H9 (cell line): ENCODE data around the gene LGALS9. TPM values are rescaled to one million over a fixed set of nuclear protein-coding genes. Genes with fewer than 3 reads are reported as not detected.

Source experiments
- DNase-seq: peaks from one replicate; pipeline ENCODE4 v3.0.0-alpha.2; 2017
- H2AFZ ChIP-seq: one replicate; pipeline ENCODE4 v1.6.1; 2013; ENCODE audit warnings: mild to moderate bottlenecking, low read length, control low read depth, moderate library complexity
- H2AK5ac ChIP-seq: 2 replicates; pipeline ENCODE4 v1.6.1; 2013; ENCODE audit warnings: low read length, control low read depth, mixed read lengths; ENCODE audit not compliant: insufficient read length
- H2BK120ac ChIP-seq: one replicate; pipeline ENCODE4 v1.6.1; 2013; ENCODE audit warnings: low read depth, mild to moderate bottlenecking, low read length, control low read depth, inconsistent platforms; ENCODE audit not compliant: poor library complexity, severe bottlenecking
- H2BK12ac ChIP-seq: 2 replicates; pipeline ENCODE4 v1.6.1; 2013; ENCODE audit warnings: low read length, control low read depth, mixed read lengths, low read depth; ENCODE audit not compliant: insufficient read length
- H2BK15ac ChIP-seq: 2 replicates; pipeline ENCODE4 v1.6.1; 2013; ENCODE audit warnings: low read depth, low read length, control low read depth
- H2BK20ac ChIP-seq: one replicate; pipeline ENCODE4 v1.6.1; 2013; ENCODE audit warnings: low read depth, mild to moderate bottlenecking, low read length, control low read depth, inconsistent platforms; ENCODE audit not compliant: poor library complexity, severe bottlenecking
- H2BK5ac ChIP-seq: 2 replicates; pipeline ENCODE4 v1.6.1; 2013; ENCODE audit warnings: low read length, control low read depth, mixed read lengths; ENCODE audit not compliant: insufficient read length
- H3K14ac ChIP-seq: 2 replicates; pipeline ENCODE4 v1.6.1; 2013; ENCODE audit warnings: low read length, control low read depth; ENCODE audit not compliant: insufficient read depth
- H3K18ac ChIP-seq: 2 replicates; pipeline ENCODE4 v1.6.1; 2013; ENCODE audit warnings: low read depth, mild to moderate bottlenecking, mixed read lengths, low read length, control low read depth; ENCODE audit not compliant: insufficient read length
- H3K23ac ChIP-seq: 2 replicates; pipeline ENCODE4 v1.6.1; 2013; ENCODE audit warnings: low read length, control low read depth, mixed read lengths, low read depth; ENCODE audit not compliant: insufficient read length
- H3K23me2 ChIP-seq: 2 replicates; pipeline ENCODE4 v1.6.1; 2013; ENCODE audit warnings: low read depth, mild to moderate bottlenecking, mixed read lengths, low read length, control low read depth; ENCODE audit not compliant: insufficient read length, poor library complexity, severe bottlenecking
- H3K27ac ChIP-seq: 2 replicates; pipeline ENCODE4 v1.5.1; 2013; ENCODE audit warnings: low read length, control low read depth, mixed read lengths, low read depth; ENCODE audit not compliant: insufficient read length
- H3K27me3 ChIP-seq: 2 replicates; pipeline ENCODE4 v1.6.1; 2013; ENCODE audit warnings: low read length, control low read depth, inconsistent platforms; ENCODE audit not compliant: insufficient read depth
- H3K4ac ChIP-seq: 2 replicates; pipeline ENCODE4 v1.6.1; 2013; ENCODE audit warnings: low read depth, mild to moderate bottlenecking, control low read depth, inconsistent platforms, low read length, moderate library complexity
- H3K4me1 ChIP-seq: 2 replicates; pipeline ENCODE4 v1.6.1; 2013; ENCODE audit warnings: low read length, control low read depth, inconsistent platforms; ENCODE audit not compliant: insufficient read depth
- H3K4me2 ChIP-seq: 2 replicates; pipeline ENCODE4 v1.6.1; 2013; ENCODE audit warnings: low read length, control low read depth, mixed read lengths; ENCODE audit not compliant: insufficient read length, insufficient read depth
- H3K56ac ChIP-seq: 2 replicates; pipeline ENCODE4 v1.6.1; 2013; ENCODE audit warnings: low read depth, mild to moderate bottlenecking, mixed read lengths, low read length, control low read depth; ENCODE audit not compliant: insufficient read length
- H3K79me1 ChIP-seq: 2 replicates; pipeline ENCODE4 v1.6.1; 2013; ENCODE audit warnings: low read depth, mild to moderate bottlenecking, moderate library complexity, low read length, control low read depth, inconsistent platforms; ENCODE audit not compliant: insufficient read depth, poor library complexity, severe bottlenecking
- H3K79me2 ChIP-seq: 2 replicates; pipeline ENCODE4 v1.6.1; 2013; ENCODE audit warnings: low read length, control low read depth, inconsistent platforms; ENCODE audit not compliant: insufficient read depth
- H3K9ac ChIP-seq: 2 replicates; pipeline ENCODE4 v1.6.1; 2013; ENCODE audit warnings: low read length, control low read depth, mixed read lengths; ENCODE audit not compliant: insufficient read length; ENCODE audit errors: extremely low read depth
- H3K9me3 ChIP-seq: one replicate; pipeline ENCODE4 v1.6.1; 2013; ENCODE audit warnings: low read depth, low read length, inconsistent platforms; ENCODE audit not compliant: control insufficient read depth
- H3T11ph ChIP-seq: one replicate; pipeline ENCODE4 v1.6.1; 2013; ENCODE audit warnings: mild to moderate bottlenecking, low read length, control low read depth, inconsistent platforms
- H4K20me1 ChIP-seq: one replicate; pipeline ENCODE4 v1.6.1; 2013; ENCODE audit not compliant: control insufficient read depth, insufficient read length, insufficient read depth
- H4K5ac ChIP-seq: 2 replicates; pipeline ENCODE4 v1.6.1; 2013; ENCODE audit warnings: low read depth, mild to moderate bottlenecking, mixed read lengths, low read length, control low read depth; ENCODE audit not compliant: insufficient read length
- H4K8ac ChIP-seq: replicated peaks from 2 replicates; pipeline ENCODE4 v1.6.1; 2013; ENCODE audit warnings: low read length, control low read depth, mixed read lengths, low read depth; ENCODE audit not compliant: insufficient read length
- H4K91ac ChIP-seq: 2 replicates; pipeline ENCODE4 v1.6.1; 2013; ENCODE audit warnings: low read depth, mild to moderate bottlenecking, moderate library complexity, mixed read lengths, low read length, control low read depth; ENCODE audit not compliant: insufficient read length
- H3K27ac Mint-ChIP-seq, 3 experiments: 2 replicates in 2 of 3; 3 replicates in 1 of 3; pipeline ENCODE4 v1.8.0; 2020 to 2021; ENCODE audit warnings: mixed read lengths in 3 of 3, mild to moderate bottlenecking in 1 of 3, moderate library complexity in 1 of 3
- H3K27me3 Mint-ChIP-seq: 2 replicates; pipeline ENCODE4 v1.8.0; 2021; ENCODE audit warnings: low read depth, mild to moderate bottlenecking, moderate library complexity, mixed read lengths
- H3K36me3 Mint-ChIP-seq, 3 experiments: 2 replicates in 2 of 3; 3 replicates in 1 of 3; pipeline ENCODE4 v1.8.0; 2020 to 2021; ENCODE audit warnings: low read depth in 3 of 3, mixed read lengths in 3 of 3; ENCODE audit not compliant: insufficient read depth in 1 of 3
- H3K4me1 Mint-ChIP-seq, 2 experiments: 2 replicates each; pipeline ENCODE4 v1.8.0; 2020; ENCODE audit warnings: mixed read lengths in 2 of 2
- H3K4me3 Mint-ChIP-seq, 2 experiments: 2 replicates in 1 of 2; 3 replicates in 1 of 2; pipeline ENCODE4 v1.8.0; 2020 to 2021; ENCODE audit warnings: mild to moderate bottlenecking in 2 of 2, mixed read lengths in 2 of 2, moderate library complexity in 1 of 2
- H3K9me3 Mint-ChIP-seq, 2 experiments: 2 replicates in 1 of 2; 3 replicates in 1 of 2; pipeline ENCODE4 v1.8.0; 2020; ENCODE audit warnings: mild to moderate bottlenecking in 2 of 2, mixed read lengths in 2 of 2, moderate library complexity in 1 of 2
- CTCF ChIP-seq: fragments of 200-600 bp; sonication (generic); conservative IDR thresholded peaks from 3 replicates; pipeline ENCODE4 v1.8.0; 2021; ENCODE audit warnings: antibody characterized with exemption, mild to moderate bottlenecking
- WGBS: extraction: QIAGEN DNeasy Blood & Tissue Kit; methylation state at CpG from one replicate; pipeline ENCODE4 v1.1.7; 2013; ENCODE audit warnings: missing lambda C conversion rate, low lambda C conversion rate, mixed read lengths; ENCODE audit not compliant: insufficient read length; ENCODE audit errors: extremely low coverage; 5-methylcytosine and 5-hydroxymethylcytosine counted together
- total RNA-seq: library from RNA; stranded (reverse); gene quantifications from 2 replicates; pipeline ENCODE4 v1.2.1, GENCODE V29; 2021

The LGALS9 gene
- total RNA-seq, 1 experiment from 2014 or later, result 2.5 TPM

- Histone ChIP-seq H3K79me1 (no peaks in the 10 kb centered on the region), H3K14ac (no peak overlapping the region), H4K20me1 (no peaks in the 10 kb centered on the region), H3K23me2 (no peaks in the 10 kb centered on the region), H4K91ac (no peak overlapping the region), H3K9me3 (no peaks in the 10 kb centered on the region), H3K4me2 (no peak overlapping the region), H2BK20ac (no peak overlapping the region), H3T11ph (no peak overlapping the region), H3K4me1 (no peaks in the 10 kb centered on the region), H3K4ac (no peak overlapping the region), H2BK15ac (no peak overlapping the region), H4K8ac (no peak overlapping the region), H3K9ac (no peak overlapping the region), H3K27ac (no peak overlapping the region), H3K79me2 (no peaks in the 10 kb centered on the region), H2BK12ac (no peak overlapping the region), H4K5ac (no peak overlapping the region), H2AK5ac (no peak overlapping the region), H2AFZ (no peak overlapping the region), H3K18ac (no peak overlapping the region), H2BK120ac (no peak overlapping the region), H2BK5ac (no peak overlapping the region), H3K27me3 (no peaks in the 10 kb centered on the region), H3K56ac (no peak overlapping the region), H3K23ac (no peak overlapping the region)
- TF ChIP-seq CTCF, result no peak
- WGBS, result no CpG with 5 or more reads among the region's 3 CpGs
- Mint-ChIP-seq H3K27ac (peak overlapping the region in 2 of 3 experiments; percentile 15 to 72; a peak in 3 of 7 replicates), H3K4me3 (no peak overlapping the region), H3K9me3 (no peaks in the 10 kb centered on the region), H3K27me3 (no peaks in the 10 kb centered on the region), H3K4me1 (peaks cover 12 to 15% of the 10 kb centered on the region in 2 experiments), H3K36me3 (peaks cover 4 to 21% (median 7%) of the 10 kb centered on the region in 3 experiments; a peak in 5 of 7 replicates)
- no peak for DNase-seq
Observed at GRCh38 chr17:27590864-27591263, 40.1 kb upstream of the LGALS9 start.
